ENCODE data around the gene LRTM1.

The LRTM1 gene

GRCh38 chr3:54905920-54906319 lies 21.9 kb downstream of the LRTM1 start:
- no peaks in the 10 kb centered on the region for H3K27me3 ChIP-seq (ENCODE audit: insufficient read depth, poor library complexity, severe bottlenecking)
- H3K27ac ChIP-seq (replicated peaks), result no peak overlapping the region
- H3K4me3 ChIP-seq (replicated peaks; ENCODE audit: insufficient read depth, low read length), result no peak overlapping the region
- DNase-seq (ENCODE audit: low read depth in 1 of 2, low spot score in 1 of 2), result no peak
- TF ChIP-seq CTCF (IDR thresholded peaks at IDR 0.05; ENCODE audit: insufficient read depth, low read length) (no peak), GABPA (IDR thresholded peaks at IDR 0.05; ENCODE audit: low read depth) (no peak), POLR2AphosphoS5 (IDR thresholded peaks at IDR 0.05; ENCODE audit: low read depth) (no peak), SPI1 (IDR thresholded peaks at IDR 0.05; ENCODE audit: borderline replicate concordance, low read depth) (no peak), REST (IDR thresholded peaks at IDR 0.05; ENCODE audit: insufficient replicate concordance, low read depth) (no peak)

- TF ChIP-seq SPI1 (IDR thresholded peaks at IDR 0.05; ENCODE audit: borderline replicate concordance, low read depth), result no peak
- no peak for TF ChIP-seq CTCF (IDR thresholded peaks at IDR 0.05; ENCODE audit: insufficient read depth, low read length)
- TF ChIP-seq REST (IDR thresholded peaks at IDR 0.05; ENCODE audit: insufficient replicate concordance, low read depth), result no peak
- no peak for TF ChIP-seq POLR2AphosphoS5 (IDR thresholded peaks at IDR 0.05; ENCODE audit: low read depth)
- TF ChIP-seq GABPA (IDR thresholded peaks at IDR 0.05; ENCODE audit: low read depth), result no peak
- Histone ChIP-seq H3K4me3 (replicated peaks; ENCODE audit: insufficient read depth, low read length) (no peak overlapping the region), H3K27me3 (ENCODE audit: insufficient read depth, poor library complexity, severe bottlenecking) (no peaks in the 10 kb centered on the region), H3K27ac (replicated peaks) (no peak overlapping the region)
- no peak for DNase-seq (ENCODE audit: low read depth in 1 of 2, low spot score in 1 of 2)
Measured at GRCh38 chr3:54905261-54905888, 22.5 kb downstream of the LRTM1 start.

GRCh38 chr3:54901906-54902685 lies 25.8 kb downstream of the LRTM1 start:
- Histone ChIP-seq H3K27me3 (ENCODE audit: insufficient read depth, poor library complexity, severe bottlenecking) (no peaks in the 10 kb centered on the region), H3K27ac (replicated peaks) (no peak overlapping the region), H3K4me3 (replicated peaks; ENCODE audit: insufficient read depth, low read length) (no peak overlapping the region)
- DNase-seq (ENCODE audit: low read depth in 1 of 2, low spot score in 1 of 2), result no peak
- TF ChIP-seq REST (IDR thresholded peaks at IDR 0.05; ENCODE audit: insufficient replicate concordance, low read depth), result no peak
- TF ChIP-seq CTCF (IDR thresholded peaks at IDR 0.05; ENCODE audit: insufficient read depth, low read length), result no peak
- TF ChIP-seq GABPA (IDR thresholded peaks at IDR 0.05; ENCODE audit: low read depth), result no peak
- TF ChIP-seq SPI1 (IDR thresholded peaks at IDR 0.05; ENCODE audit: borderline replicate concordance, low read depth), result no peak
- no peak for TF ChIP-seq POLR2AphosphoS5 (IDR thresholded peaks at IDR 0.05; ENCODE audit: low read depth)
